IPS-15b (cell line): Measurements from ENCODE around the gene GRIN2D.
A peak's percentile ranks its signal among the peaks of the same experiment; 100 is the strongest.

Source experiments
- H3K27me3 ChIP-seq: one replicate; pipeline ENCODE4 v1.6.1; 2013; ENCODE audit warnings: low read length; ENCODE audit not compliant: control insufficient read depth, insufficient read depth
- H3K36me3 ChIP-seq: one replicate; pipeline ENCODE4 v1.6.1; 2013; ENCODE audit warnings: low read length; ENCODE audit not compliant: control insufficient read depth, insufficient read depth
- H3K4me1 ChIP-seq: one replicate; pipeline ENCODE4 v1.6.1; 2013; ENCODE audit warnings: mild to moderate bottlenecking, low read length; ENCODE audit not compliant: control insufficient read depth, insufficient read depth
- H3K4me3 ChIP-seq: one replicate; pipeline ENCODE4 v1.5.1; 2013; ENCODE audit warnings: low read depth, low read length
- H3K9ac ChIP-seq: one replicate; pipeline ENCODE4 v1.6.1; 2013; ENCODE audit warnings: low read depth, mild to moderate bottlenecking, low read length
- H3K9me3 ChIP-seq: one replicate; pipeline ENCODE4 v1.6.1; 2013; ENCODE audit warnings: mild to moderate bottlenecking, low read length; ENCODE audit not compliant: control insufficient read depth, insufficient read depth

The GRIN2D gene

GRCh38 chr19:48401287-48401686 lies 7.8 kb downstream of the GRIN2D start:
- Histone ChIP-seq H3K4me3 (no peak overlapping the region), H3K9ac (no peak overlapping the region), H3K36me3 (no peaks in the 10 kb centered on the region), H3K9me3 (no peaks in the 10 kb centered on the region), H3K4me1 (peaks cover 12% of the 10 kb centered on the region), H3K27me3 (peaks cover 18% of the 10 kb centered on the region)

- no peak overlapping the region for H3K4me3 ChIP-seq
- H3K27me3 ChIP-seq, result no peaks in the 10 kb centered on the region
- H3K9me3 ChIP-seq, result no peaks in the 10 kb centered on the region
- no peaks in the 10 kb centered on the region for H3K36me3 ChIP-seq
- H3K4me1 ChIP-seq, result peaks cover 8% of the 10 kb centered on the region
- no peak overlapping the region for H3K9ac ChIP-seq
Observed at GRCh38 chr19:48403606-48404005, 10.1 kb downstream of the GRIN2D start.

- peaks cover 8% of the 10 kb centered on the region for H3K4me1 ChIP-seq
- H3K9me3 ChIP-seq, result no peaks in the 10 kb centered on the region
- H3K9ac ChIP-seq, result no peak overlapping the region
- H3K4me3 ChIP-seq, result no peak overlapping the region
- H3K36me3 ChIP-seq, result no peaks in the 10 kb centered on the region
- no peaks in the 10 kb centered on the region for H3K27me3 ChIP-seq
Observed at GRCh38 chr19:48405010-48405659, 11.7 kb downstream of the GRIN2D start.

DNA sequence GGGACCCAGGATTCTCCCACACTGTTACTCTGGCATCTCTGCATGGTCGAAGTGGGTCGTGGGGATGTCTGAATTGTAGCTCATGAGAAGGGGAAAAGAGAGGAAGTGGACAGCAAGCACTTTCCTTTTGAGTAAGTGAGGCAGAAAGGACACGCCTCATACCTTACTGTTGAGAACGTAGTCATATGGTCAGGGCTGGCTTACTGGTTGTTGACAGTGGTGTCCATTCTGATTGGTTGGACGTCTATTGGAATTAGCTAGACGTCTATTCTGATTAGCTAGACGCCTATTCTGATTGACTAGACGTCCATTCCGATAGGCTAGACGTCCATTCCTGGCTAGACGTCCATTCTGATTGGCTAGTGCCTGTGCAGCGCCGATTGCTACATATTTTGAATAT lies 12.4 kb downstream of the GRIN2D start:
- Histone ChIP-seq H3K4me1 (peaks cover 8% of the 10 kb centered on the region), H3K27me3 (no peaks in the 10 kb centered on the region), H3K9ac (no peak overlapping the region), H3K9me3 (no peaks in the 10 kb centered on the region), H3K36me3 (no peaks in the 10 kb centered on the region), H3K4me3 (no peak overlapping the region)

DNA sequence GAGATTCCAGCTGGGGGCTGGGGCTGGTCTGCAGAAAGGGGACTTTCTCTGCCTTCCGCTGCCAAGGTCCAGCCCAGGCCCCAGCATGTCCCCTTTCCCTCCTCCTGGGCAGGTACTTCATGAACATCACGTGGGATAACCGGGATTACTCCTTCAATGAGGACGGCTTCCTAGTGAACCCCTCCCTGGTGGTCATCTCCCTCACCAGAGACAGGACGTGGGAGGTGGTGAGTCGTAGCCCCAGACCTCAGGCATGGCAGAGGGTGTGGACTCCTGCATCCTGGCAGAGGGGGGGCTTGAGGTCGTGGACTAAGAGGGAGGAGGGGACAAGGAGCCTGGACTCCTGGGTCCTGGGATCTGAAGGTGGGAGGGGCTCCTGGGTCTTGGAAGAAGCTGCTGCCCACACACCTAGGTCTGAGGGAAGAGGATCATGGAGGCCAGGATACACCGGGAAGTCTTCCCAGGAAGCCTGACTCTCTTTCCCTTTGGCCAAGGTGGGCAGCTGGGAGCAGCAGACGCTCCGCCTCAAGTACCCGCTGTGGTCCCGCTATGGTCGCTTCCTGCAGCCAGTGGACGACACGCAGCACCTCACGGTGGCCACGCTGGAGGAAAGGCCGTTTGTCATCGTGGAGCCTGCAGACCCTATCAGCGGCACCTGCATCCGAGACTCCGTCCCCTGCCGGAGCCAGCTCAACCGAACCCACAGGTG lies 20.6 kb downstream of the GRIN2D start:
- H3K4me3 ChIP-seq, result peak overlapping the region; percentile 43
- H3K27me3 ChIP-seq, result no peaks in the 10 kb centered on the region
- H3K4me1 ChIP-seq, result peaks cover 5% of the 10 kb centered on the region
- H3K9ac ChIP-seq, result no peak overlapping the region
- H3K36me3 ChIP-seq, result peaks cover 10% of the 10 kb centered on the region
- H3K9me3 ChIP-seq, result no peaks in the 10 kb centered on the region

DNA sequence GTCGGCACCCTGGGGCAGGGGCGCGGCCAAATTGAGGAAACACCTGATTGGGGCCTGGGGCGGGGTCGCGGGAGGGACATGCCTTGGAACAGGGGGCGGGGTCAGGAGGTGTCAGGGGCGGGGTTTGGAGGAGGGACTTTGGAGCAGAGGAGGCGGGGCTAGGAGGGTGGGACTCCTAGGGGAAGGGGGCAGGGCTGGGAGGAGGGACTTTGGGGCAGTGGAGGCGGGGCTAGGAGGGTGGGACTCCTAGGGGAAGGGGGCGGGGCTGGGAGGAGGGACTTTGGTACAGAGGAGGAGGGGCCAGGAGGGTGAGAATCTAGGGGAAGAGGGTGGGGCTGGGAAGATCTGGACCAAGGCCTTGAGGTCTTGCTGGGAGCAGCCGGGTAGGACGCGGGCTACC lies 21.9 kb downstream of the GRIN2D start:
- no peak overlapping the region for H3K9ac ChIP-seq
- peaks cover 10% of the 10 kb centered on the region for H3K36me3 ChIP-seq
- H3K27me3 ChIP-seq, result no peaks in the 10 kb centered on the region
- peaks cover 5% of the 10 kb centered on the region for H3K4me1 ChIP-seq
- H3K9me3 ChIP-seq, result no peaks in the 10 kb centered on the region
- no peak overlapping the region for H3K4me3 ChIP-seq

- no peak overlapping the region for H3K9ac ChIP-seq
- no peaks in the 10 kb centered on the region for H3K27me3 ChIP-seq
- H3K4me3 ChIP-seq, result no peak overlapping the region
Observed at GRCh38 chr19:48415806-48416221, 22.3 kb downstream of the GRIN2D start.

DNA sequence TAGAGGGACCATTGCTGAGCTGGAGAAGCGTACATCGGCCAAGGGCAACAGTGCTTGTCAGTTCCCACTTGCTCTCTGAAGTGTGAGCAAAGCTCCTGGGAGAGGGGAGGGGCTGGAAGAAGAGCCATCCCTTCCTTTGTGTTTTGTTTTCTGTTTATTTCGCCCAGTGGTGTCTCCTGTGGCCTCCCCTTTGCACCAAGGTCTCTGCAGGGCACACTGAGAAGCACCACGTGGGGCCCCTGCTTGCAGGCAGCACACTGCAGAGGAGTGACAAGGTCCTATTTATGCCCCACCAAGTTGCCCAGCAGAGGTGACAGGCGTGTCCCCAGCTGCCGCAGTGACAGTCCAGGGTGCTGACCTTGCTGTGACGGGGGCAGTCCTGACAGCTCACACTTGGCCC lies 24.0 kb downstream of the GRIN2D start:
- no peak overlapping the region for H3K9ac ChIP-seq
- no peaks in the 10 kb centered on the region for H3K9me3 ChIP-seq
- peaks cover 5% of the 10 kb centered on the region for H3K4me1 ChIP-seq
- peaks cover 15% of the 10 kb centered on the region for H3K36me3 ChIP-seq
- H3K27me3 ChIP-seq, result no peaks in the 10 kb centered on the region
- no peak overlapping the region for H3K4me3 ChIP-seq

More at GRCh38 chr19:48415806-48416221, 22.3 kb downstream of the GRIN2D start:
- peaks cover 10% of the 10 kb centered on the region for H3K36me3 ChIP-seq
- no peaks in the 10 kb centered on the region for H3K9me3 ChIP-seq
- H3K4me1 ChIP-seq, result peaks cover 5% of the 10 kb centered on the region

- no peaks in the 10 kb centered on the region for H3K27me3 ChIP-seq
- H3K36me3 ChIP-seq, result peaks cover 15% of the 10 kb centered on the region
- no peaks in the 10 kb centered on the region for H3K9me3 ChIP-seq
- H3K4me3 ChIP-seq, result no peak overlapping the region
- H3K9ac ChIP-seq, result peak overlapping the region; percentile 54
- peaks cover 5% of the 10 kb centered on the region for H3K4me1 ChIP-seq
Observed at GRCh38 chr19:48418317-48419064, 25.0 kb downstream of the GRIN2D start.

DNA sequence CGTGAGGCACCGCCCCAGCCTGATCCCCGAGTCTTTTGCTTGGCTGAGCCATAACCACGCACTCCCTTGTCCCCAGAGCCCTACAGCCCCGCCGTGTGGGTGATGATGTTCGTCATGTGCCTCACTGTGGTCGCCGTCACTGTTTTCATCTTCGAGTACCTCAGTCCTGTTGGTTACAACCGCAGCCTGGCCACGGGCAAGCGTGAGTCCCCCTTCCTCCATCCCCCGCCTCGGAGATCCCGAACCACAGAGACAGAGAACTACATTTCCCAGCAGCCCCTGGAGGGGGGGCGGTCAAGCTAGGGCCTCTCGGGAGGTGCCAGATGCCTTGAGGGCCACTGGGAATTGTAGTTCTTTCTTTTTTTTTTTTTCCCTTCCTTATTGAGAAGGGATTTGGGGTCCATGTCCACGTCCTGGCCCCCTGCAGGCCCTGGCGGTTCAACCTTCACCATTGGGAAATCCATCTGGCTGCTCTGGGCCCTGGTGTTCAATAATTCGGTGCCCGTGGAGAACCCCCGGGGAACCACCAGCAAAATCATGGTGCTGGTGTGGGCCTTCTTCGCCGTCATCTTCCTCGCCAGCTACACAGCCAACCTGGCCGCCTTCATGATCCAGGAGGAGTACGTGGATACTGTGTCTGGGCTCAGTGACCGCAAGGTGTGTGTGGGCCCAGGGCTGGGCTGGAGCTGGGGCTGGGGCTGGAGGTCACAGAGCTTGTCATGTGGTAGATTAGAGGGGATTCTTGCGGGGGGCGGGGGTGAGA lies 25.9 kb downstream of the GRIN2D start:
- no peak overlapping the region for H3K4me3 ChIP-seq
- H3K27me3 ChIP-seq, result no peaks in the 10 kb centered on the region
- no peaks in the 10 kb centered on the region for H3K4me1 ChIP-seq
- H3K9ac ChIP-seq, result no peak overlapping the region
- H3K36me3 ChIP-seq, result peaks cover 15% of the 10 kb centered on the region
- H3K9me3 ChIP-seq, result no peaks in the 10 kb centered on the region

DNA sequence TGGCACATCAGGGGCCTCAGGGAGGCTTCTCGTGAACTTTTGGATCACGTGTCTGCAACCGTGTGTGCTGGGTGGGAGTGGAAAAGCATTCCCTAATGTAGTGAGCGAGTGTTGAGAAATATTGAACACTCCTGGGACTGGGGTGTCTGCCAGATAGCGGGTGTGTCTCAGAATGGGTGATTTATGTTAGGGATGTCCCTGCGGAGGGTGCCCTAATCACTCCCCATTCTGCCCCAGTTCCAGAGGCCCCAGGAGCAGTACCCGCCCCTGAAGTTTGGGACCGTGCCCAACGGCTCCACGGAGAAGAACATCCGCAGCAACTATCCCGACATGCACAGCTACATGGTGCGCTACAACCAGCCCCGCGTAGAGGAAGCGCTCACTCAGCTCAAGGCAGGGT lies 28.1 kb downstream of the GRIN2D start:
- no peaks in the 10 kb centered on the region for H3K9me3 ChIP-seq
- H3K36me3 ChIP-seq, result peaks cover 11% of the 10 kb centered on the region
- H3K9ac ChIP-seq, result no peak overlapping the region
- no peaks in the 10 kb centered on the region for H3K27me3 ChIP-seq
- H3K4me1 ChIP-seq, result peaks cover 2% of the 10 kb centered on the region
- no peak overlapping the region for H3K4me3 ChIP-seq
